GM18909 (cell line): ENCODE measurements around the gene FBXW8.
A peak's percentile ranks its signal among the peaks of the same experiment; 100 is the strongest.

Experiments used
- ATAC-seq: cut with Tn5 transposase; IDR thresholded peaks from one replicate; pipeline ENCODE4 v1.9.1; 2021; ENCODE audit warnings: mild to moderate bottlenecking; ENCODE audit not compliant: unreplicated experiment, poor library complexity

FBXW8 gene

GRCh38 chr12:116884871-116885270 lies 25.9 kb upstream of the FBXW8 start:
- no peak for ATAC-seq

GRCh38 chr12:116885491-116885890 lies 25.3 kb upstream of the FBXW8 start:
- ATAC-seq, result no peak

- no peak for ATAC-seq
These were observed 23.5 kb upstream of the FBXW8 start for GRCh38 chr12:116887244-116887643.

GRCh38 chr12:116887897-116888296 lies 22.9 kb upstream of the FBXW8 start:
- no peak for ATAC-seq

GRCh38 chr12:116890330-116890729 lies 20.4 kb upstream of the FBXW8 start:
- no peak for ATAC-seq

GRCh38 chr12:116891019-116891418 lies 19.7 kb upstream of the FBXW8 start:
- no peak for ATAC-seq

- ATAC-seq, result no peak
These were observed 18.2 kb upstream of the FBXW8 start for GRCh38 chr12:116892349-116893140.

- ATAC-seq, result no peak
These were observed 15.8 kb upstream of the FBXW8 start for GRCh38 chr12:116894913-116895312.

GRCh38 chr12:116896411-116896924 lies 14.3 kb upstream of the FBXW8 start:
- no peak for ATAC-seq

GRCh38 chr12:116897476-116897875 lies 13.3 kb upstream of the FBXW8 start:
- ATAC-seq, result no peak

- ATAC-seq, result no peak
These were observed 12.1 kb upstream of the FBXW8 start for GRCh38 chr12:116898669-116899068.

GRCh38 chr12:116901612-116902011 lies 9.1 kb upstream of the FBXW8 start:
- ATAC-seq, result no peak

- ATAC-seq, result no peak
These were observed 6.9 kb upstream of the FBXW8 start for GRCh38 chr12:116903818-116904217.

GRCh38 chr12:116906285-116906684 lies 4.5 kb upstream of the FBXW8 start:
- no peak for ATAC-seq

GRCh38 chr12:116910280-116910644 lies 488 bp upstream of the FBXW8 start:
- ATAC-seq, result no peak

- no peak for ATAC-seq
These were observed 4.6 kb downstream of the FBXW8 start for GRCh38 chr12:116915326-116915725.

- no peak for ATAC-seq
These were observed 5.4 kb downstream of the FBXW8 start for GRCh38 chr12:116916122-116916521.

- peak; percentile 93 for ATAC-seq
These were observed 6.0 kb downstream of the FBXW8 start for GRCh38 chr12:116916714-116917114.

- no peak for ATAC-seq
These were observed 7.7 kb downstream of the FBXW8 start for GRCh38 chr12:116918464-116918863.

GRCh38 chr12:116919247-116919661 lies 8.5 kb downstream of the FBXW8 start:
- no peak for ATAC-seq

- no peak for ATAC-seq
These were observed 9.1 kb downstream of the FBXW8 start for GRCh38 chr12:116919706-116920485.
